GM12878 (cell line): ENCODE data around the gene CPSF4L.

ENCODE experiments used
- BACH1 ChIP-seq: fragments of 450-650 bp; IDR thresholded peaks from 2 replicates; pipeline ENCODE4 v1.6.1; 2017; ENCODE audit warnings: mild to moderate bottlenecking, borderline replicate concordance
- BHLHE40 ChIP-seq, 2 experiments: fragments of 450-650 bp in 1 of 2; IDR thresholded peaks; 2 replicates each; pipeline ENCODE4 v1.6.1; 2011 to 2017; ENCODE audit warnings: low read depth in 2 of 2, borderline replicate concordance in 1 of 2, improper control_type of control experiment in 1 of 2, low read length in 1 of 2, mild to moderate bottlenecking in 1 of 2
- CHD2 ChIP-seq: IDR thresholded peaks from 2 replicates; pipeline ENCODE4 v1.6.1; 2011; ENCODE audit warnings: low read depth, low read length, improper control_type of control experiment, borderline replicate concordance
- EZH2 ChIP-seq: IDR thresholded peaks from 2 replicates; pipeline ENCODE4 v1.6.1; 2012; ENCODE audit warnings: low read depth, mild to moderate bottlenecking, control low read depth, inconsistent platforms, low read length, borderline replicate concordance; ENCODE audit not compliant: control insufficient read depth
- NFXL1 ChIP-seq: fragments of 450-650 bp; IDR thresholded peaks from 2 replicates; pipeline ENCODE4 v1.6.1; 2017; ENCODE audit warnings: antibody characterized with exemption, mild to moderate bottlenecking, borderline replicate concordance
- POLR2A ChIP-seq: IDR thresholded peaks from 2 replicates; pipeline ENCODE4 v1.6.1; 2011; ENCODE audit warnings: low read depth, mild to moderate bottlenecking, low read length
- RFX5 ChIP-seq: IDR thresholded peaks from 2 replicates; pipeline ENCODE4 v1.6.1; 2011; ENCODE audit warnings: low read depth, low read length, improper control_type of control experiment
- SP1 ChIP-seq: IDR thresholded peaks from one replicate; pipeline ENCODE4 v1.6.1; 2011; ENCODE audit warnings: low read depth, low read length
- SREBF1 ChIP-seq: IDR thresholded peaks from 2 replicates; pipeline ENCODE4 v1.6.1; 2012; ENCODE audit warnings: mild to moderate bottlenecking, low read length
- TF ChIP-seq, protein P1 (sequence below), 3 experiments: IDR thresholded peaks in 2 of 3; conservative IDR thresholded peaks in 1 of 3; 2 replicates each; pipeline ENCODE4 v1.5.1; 2011; ENCODE audit warnings: low read depth in 3 of 3, low read length in 3 of 3, mild to moderate bottlenecking in 3 of 3, control low read depth in 2 of 3, moderate library complexity in 2 of 3, inconsistent platforms in 1 of 3, mixed read lengths in 1 of 3; ENCODE audit not compliant: control insufficient read depth in 2 of 3, insufficient read depth in 1 of 3; ENCODE audit errors: extremely low read depth in 1 of 3
- TF ChIP-seq, protein P2 (sequence below): fragments of 450-650 bp; conservative IDR thresholded peaks from 2 replicates; pipeline ENCODE4 v1.6.1; 2017; ENCODE audit warnings: mild to moderate bottlenecking, moderate library complexity

DNA sequence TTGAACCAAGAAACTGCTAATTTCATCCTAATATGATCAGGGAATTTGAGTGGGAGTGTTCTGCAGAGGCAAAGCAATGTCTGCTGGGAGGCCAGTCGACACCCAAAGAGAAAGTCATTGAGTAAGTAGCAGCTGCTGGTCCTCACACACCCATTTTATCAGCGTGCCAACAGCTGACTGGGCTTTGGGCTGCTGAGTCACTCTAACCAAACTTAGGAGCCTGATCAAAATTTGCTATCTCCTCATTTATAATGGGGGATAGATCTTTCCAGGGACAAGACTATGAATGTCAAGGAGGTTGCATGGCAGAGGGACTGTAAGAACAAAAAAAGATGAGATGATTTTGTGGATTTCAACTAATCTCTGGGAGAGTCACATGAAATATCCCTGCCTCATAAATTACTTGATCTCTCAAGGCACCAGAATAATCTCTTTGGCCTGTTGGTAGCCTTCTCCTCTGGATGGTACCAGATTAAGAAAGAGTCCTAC, 32.9 kb downstream of the CPSF4L start:
- TF ChIP-seq BACH1 (peak; percentile 97; the same call in 1 of the 2 replicates), RFX5 (0 out of 2 replicates have a peak, but pooled peaks have one; percentile 41), SREBF1 (no peak), BHLHE40 (IDR thresholded peaks at IDR 0.05; ENCODE audit: borderline replicate concordance in 1 of 2, low read depth in 2 of 2, low read length in 1 of 2) (peak in 1 of 2 experiments; percentile 19; a peak in 1 of 4 replicates), POLR2A (no peak), EZH2 (no peak), SP1 (no peak), CHD2 (no peak), NFXL1 (no peak)
- TF ChIP-seq, protein P1, sequence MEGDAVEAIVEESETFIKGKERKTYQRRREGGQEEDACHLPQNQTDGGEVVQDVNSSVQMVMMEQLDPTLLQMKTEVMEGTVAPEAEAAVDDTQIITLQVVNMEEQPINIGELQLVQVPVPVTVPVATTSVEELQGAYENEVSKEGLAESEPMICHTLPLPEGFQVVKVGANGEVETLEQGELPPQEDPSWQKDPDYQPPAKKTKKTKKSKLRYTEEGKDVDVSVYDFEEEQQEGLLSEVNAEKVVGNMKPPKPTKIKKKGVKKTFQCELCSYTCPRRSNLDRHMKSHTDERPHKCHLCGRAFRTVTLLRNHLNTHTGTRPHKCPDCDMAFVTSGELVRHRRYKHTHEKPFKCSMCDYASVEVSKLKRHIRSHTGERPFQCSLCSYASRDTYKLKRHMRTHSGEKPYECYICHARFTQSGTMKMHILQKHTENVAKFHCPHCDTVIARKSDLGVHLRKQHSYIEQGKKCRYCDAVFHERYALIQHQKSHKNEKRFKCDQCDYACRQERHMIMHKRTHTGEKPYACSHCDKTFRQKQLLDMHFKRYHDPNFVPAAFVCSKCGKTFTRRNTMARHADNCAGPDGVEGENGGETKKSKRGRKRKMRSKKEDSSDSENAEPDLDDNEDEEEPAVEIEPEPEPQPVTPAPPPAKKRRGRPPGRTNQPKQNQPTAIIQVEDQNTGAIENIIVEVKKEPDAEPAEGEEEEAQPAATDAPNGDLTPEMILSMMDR (IDR thresholded peaks at IDR 0.05 in 2 of 3, conservative IDR thresholded peaks at IDR 0.05 in 1 of 3; ENCODE audit: control insufficient read depth in 2 of 3, extremely low read depth in 1 of 3, insufficient read depth in 1 of 3, low read depth in 3 of 3, low read length in 3 of 3), result no peak
- TF ChIP-seq, protein P2, sequence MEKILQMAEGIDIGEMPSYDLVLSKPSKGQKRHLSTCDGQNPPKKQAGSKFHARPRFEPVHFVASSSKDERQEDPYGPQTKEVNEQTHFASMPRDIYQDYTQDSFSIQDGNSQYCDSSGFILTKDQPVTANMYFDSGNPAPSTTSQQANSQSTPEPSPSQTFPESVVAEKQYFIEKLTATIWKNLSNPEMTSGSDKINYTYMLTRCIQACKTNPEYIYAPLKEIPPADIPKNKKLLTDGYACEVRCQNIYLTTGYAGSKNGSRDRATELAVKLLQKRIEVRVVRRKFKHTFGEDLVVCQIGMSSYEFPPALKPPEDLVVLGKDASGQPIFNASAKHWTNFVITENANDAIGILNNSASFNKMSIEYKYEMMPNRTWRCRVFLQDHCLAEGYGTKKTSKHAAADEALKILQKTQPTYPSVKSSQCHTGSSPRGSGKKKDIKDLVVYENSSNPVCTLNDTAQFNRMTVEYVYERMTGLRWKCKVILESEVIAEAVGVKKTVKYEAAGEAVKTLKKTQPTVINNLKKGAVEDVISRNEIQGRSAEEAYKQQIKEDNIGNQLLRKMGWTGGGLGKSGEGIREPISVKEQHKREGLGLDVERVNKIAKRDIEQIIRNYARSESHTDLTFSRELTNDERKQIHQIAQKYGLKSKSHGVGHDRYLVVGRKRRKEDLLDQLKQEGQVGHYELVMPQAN, result no peak
